ENCODE data around the gene ERCC6L.

ERCC6L gene

GRCh38 chrX:72165551-72165950 is 73.3 kb downstream of the ERCC6L start:
- no peak overlapping the region for H3K27ac ChIP-seq (replicated peaks)
- H3K27me3 ChIP-seq (ENCODE audit: insufficient read depth, poor library complexity, severe bottlenecking), result no peaks in the 10 kb centered on the region
- DNase-seq (ENCODE audit: low read depth in 1 of 2, low spot score in 1 of 2), result no peak
- H3K4me3 ChIP-seq (replicated peaks; ENCODE audit: insufficient read depth, low read length), result no peak overlapping the region
- TF ChIP-seq SPI1 (IDR thresholded peaks at IDR 0.05; ENCODE audit: borderline replicate concordance, low read depth), result no peak
- TF ChIP-seq REST (IDR thresholded peaks at IDR 0.05; ENCODE audit: insufficient replicate concordance, low read depth), result no peak
- TF ChIP-seq CTCF (IDR thresholded peaks at IDR 0.05; ENCODE audit: insufficient read depth, low read length), result no peak
- no peak for TF ChIP-seq POLR2AphosphoS5 (IDR thresholded peaks at IDR 0.05; ENCODE audit: low read depth)
- TF ChIP-seq GABPA (IDR thresholded peaks at IDR 0.05; ENCODE audit: low read depth), result no peak

GRCh38 chrX:72159769-72160168 is 79.1 kb downstream of the ERCC6L start:
- Histone ChIP-seq H3K27ac (replicated peaks) (no peak overlapping the region), H3K4me3 (replicated peaks; ENCODE audit: insufficient read depth, low read length) (no peak overlapping the region), H3K27me3 (ENCODE audit: insufficient read depth, poor library complexity, severe bottlenecking) (no peaks in the 10 kb centered on the region)
- TF ChIP-seq REST (IDR thresholded peaks at IDR 0.05; ENCODE audit: insufficient replicate concordance, low read depth), result no peak
- no peak for TF ChIP-seq CTCF (IDR thresholded peaks at IDR 0.05; ENCODE audit: insufficient read depth, low read length)
- TF ChIP-seq POLR2AphosphoS5 (IDR thresholded peaks at IDR 0.05; ENCODE audit: low read depth), result no peak
- no peak for TF ChIP-seq SPI1 (IDR thresholded peaks at IDR 0.05; ENCODE audit: borderline replicate concordance, low read depth)
- TF ChIP-seq GABPA (IDR thresholded peaks at IDR 0.05; ENCODE audit: low read depth), result no peak
- DNase-seq (ENCODE audit: low read depth in 1 of 2, low spot score in 1 of 2), result no peak

- no peak for DNase-seq (ENCODE audit: low read depth in 1 of 2, low spot score in 1 of 2)
- TF ChIP-seq POLR2AphosphoS5 (IDR thresholded peaks at IDR 0.05; ENCODE audit: low read depth) (no peak), REST (IDR thresholded peaks at IDR 0.05; ENCODE audit: insufficient replicate concordance, low read depth) (no peak), SPI1 (IDR thresholded peaks at IDR 0.05; ENCODE audit: borderline replicate concordance, low read depth) (no peak), GABPA (IDR thresholded peaks at IDR 0.05; ENCODE audit: low read depth) (no peak), CTCF (IDR thresholded peaks at IDR 0.05; ENCODE audit: insufficient read depth, low read length) (no peak)
- Histone ChIP-seq H3K27ac (replicated peaks) (no peak overlapping the region), H3K27me3 (ENCODE audit: insufficient read depth, poor library complexity, severe bottlenecking) (no peaks in the 10 kb centered on the region), H3K4me3 (replicated peaks; ENCODE audit: insufficient read depth, low read length) (no peak overlapping the region)
These were observed 80.1 kb downstream of the ERCC6L start for GRCh38 chrX:72158773-72159172.
